ENCODE results near the gene TBX15.

TBX15 gene

DNA sequence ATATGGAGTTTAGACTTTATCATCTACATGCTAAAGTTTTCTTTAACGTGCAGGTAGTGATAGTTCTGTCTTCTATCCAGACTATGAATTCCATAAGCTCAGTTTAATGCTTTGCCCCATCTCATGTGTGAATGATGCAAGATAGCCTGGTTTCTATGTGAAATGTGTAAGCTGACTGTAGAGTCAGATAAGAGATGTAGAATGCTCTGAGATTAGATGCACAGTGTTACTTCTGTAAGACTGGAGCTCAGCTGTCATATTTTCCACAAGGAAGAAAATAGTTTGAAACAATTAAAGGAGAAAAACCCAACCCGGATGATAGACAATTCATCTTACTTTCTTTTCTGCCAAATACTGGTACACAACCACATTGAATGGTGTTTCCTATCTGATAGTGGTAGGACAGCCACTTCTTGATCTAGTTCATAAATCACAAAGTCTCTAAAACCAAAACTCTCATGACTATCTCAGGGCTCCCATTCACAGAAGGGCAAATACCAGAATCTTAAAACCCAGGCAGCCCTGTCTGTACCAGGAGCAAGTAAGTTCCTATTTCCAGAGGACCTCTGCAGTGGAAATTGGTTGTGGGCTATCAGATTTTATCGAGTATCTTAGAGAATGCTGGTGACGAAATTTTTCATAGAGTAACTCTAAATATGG lies 50.6 kb downstream of the TBX15 start:
- TF ChIP-seq, protein P1, sequence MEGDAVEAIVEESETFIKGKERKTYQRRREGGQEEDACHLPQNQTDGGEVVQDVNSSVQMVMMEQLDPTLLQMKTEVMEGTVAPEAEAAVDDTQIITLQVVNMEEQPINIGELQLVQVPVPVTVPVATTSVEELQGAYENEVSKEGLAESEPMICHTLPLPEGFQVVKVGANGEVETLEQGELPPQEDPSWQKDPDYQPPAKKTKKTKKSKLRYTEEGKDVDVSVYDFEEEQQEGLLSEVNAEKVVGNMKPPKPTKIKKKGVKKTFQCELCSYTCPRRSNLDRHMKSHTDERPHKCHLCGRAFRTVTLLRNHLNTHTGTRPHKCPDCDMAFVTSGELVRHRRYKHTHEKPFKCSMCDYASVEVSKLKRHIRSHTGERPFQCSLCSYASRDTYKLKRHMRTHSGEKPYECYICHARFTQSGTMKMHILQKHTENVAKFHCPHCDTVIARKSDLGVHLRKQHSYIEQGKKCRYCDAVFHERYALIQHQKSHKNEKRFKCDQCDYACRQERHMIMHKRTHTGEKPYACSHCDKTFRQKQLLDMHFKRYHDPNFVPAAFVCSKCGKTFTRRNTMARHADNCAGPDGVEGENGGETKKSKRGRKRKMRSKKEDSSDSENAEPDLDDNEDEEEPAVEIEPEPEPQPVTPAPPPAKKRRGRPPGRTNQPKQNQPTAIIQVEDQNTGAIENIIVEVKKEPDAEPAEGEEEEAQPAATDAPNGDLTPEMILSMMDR (conservative IDR thresholded peaks at IDR 0.05; ENCODE audit: low read depth, low read length), result no peak
- no peak overlapping the region for H3K4me3 ChIP-seq (ENCODE audit: low read depth, low read length)
- no peak for DNase-seq (ENCODE audit: low read depth)

GRCh38 chr1:118934706-118935105 lies 53.4 kb downstream of the TBX15 start:
- no peak for DNase-seq (ENCODE audit: low read depth)
- TF ChIP-seq, protein P1 (conservative IDR thresholded peaks at IDR 0.05; ENCODE audit: low read depth, low read length), result no peak

GRCh38 chr1:118933051-118933781 lies 54.9 kb downstream of the TBX15 start:
- TF ChIP-seq, protein P1 (conservative IDR thresholded peaks at IDR 0.05; ENCODE audit: low read depth, low read length), result no peak
- no peak for DNase-seq (ENCODE audit: low read depth)
- H3K4me3 ChIP-seq (ENCODE audit: low read depth, low read length), result no peak overlapping the region

More at GRCh38 chr1:118934706-118935105, 53.4 kb downstream of the TBX15 start:
- no peak overlapping the region for H3K4me3 ChIP-seq (ENCODE audit: low read depth, low read length)

DNA sequence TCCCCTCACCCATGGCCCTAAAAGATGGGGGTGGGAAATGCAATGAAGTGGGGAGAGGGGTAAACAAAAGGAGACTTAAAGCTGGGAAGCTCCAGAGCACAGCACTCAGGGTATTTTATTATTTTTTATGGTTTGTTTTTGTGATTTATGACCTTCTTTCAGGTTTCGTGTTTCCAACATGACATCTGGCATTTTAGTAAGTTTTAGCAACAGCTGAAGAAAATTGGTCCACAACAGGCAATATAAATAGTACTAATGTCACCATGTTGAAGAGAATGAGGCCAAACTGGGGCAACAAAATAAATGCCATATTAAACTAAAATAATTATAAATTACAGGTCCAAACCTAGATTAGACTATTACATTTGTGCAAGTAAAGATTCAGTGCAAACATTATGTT lies 56.3 kb downstream of the TBX15 start:
- no peak overlapping the region for H3K4me3 ChIP-seq (ENCODE audit: low read depth, low read length)
- TF ChIP-seq, protein P1 (conservative IDR thresholded peaks at IDR 0.05; ENCODE audit: low read depth, low read length), result no peak
- DNase-seq (ENCODE audit: low read depth), result no peak

GRCh38 chr1:118928739-118929554 lies 59.2 kb downstream of the TBX15 start:
- peak; percentile 62 for DNase-seq (ENCODE audit: low read depth)
- TF ChIP-seq, protein P1 (conservative IDR thresholded peaks at IDR 0.05; ENCODE audit: low read depth, low read length), result no peak
- no peak overlapping the region for H3K4me3 ChIP-seq (ENCODE audit: low read depth, low read length)

GRCh38 chr1:118927427-118928187 lies 60.5 kb downstream of the TBX15 start:
- DNase-seq (ENCODE audit: low read depth), result no peak
- no peak overlapping the region for H3K4me3 ChIP-seq (ENCODE audit: low read depth, low read length)
- TF ChIP-seq, protein P1 (conservative IDR thresholded peaks at IDR 0.05; ENCODE audit: low read depth, low read length), result no peak

Data from choroid plexus epithelial cell (primary cell).